Neutrophil (primary cell): ENCODE measurements around the gene MAP1S.
"Not testable (repeated sequence)": the region's sequence is repeated elsewhere in the genome, so short reads cannot be mapped to it uniquely, and the experiment has no call there.

ENCODE experiments used
- H3K27ac ChIP-seq: fragments of 200-600 bp; sonication (generic); 2 replicates; pipeline ENCODE4 v1.5.1; 2016; ENCODE audit warnings: mild to moderate bottlenecking, moderate library complexity
- H3K27me3 ChIP-seq: fragments of 200-600 bp; sonication (generic); 2 replicates; pipeline ENCODE4 v1.6.0; 2016; ENCODE audit warnings: mild to moderate bottlenecking
- H3K36me3 ChIP-seq: fragments of 200-600 bp; sonication (generic); 2 replicates; pipeline ENCODE4 v1.5.1; 2017
- H3K4me1 ChIP-seq, 2 experiments: fragments of 200-600 bp in 1 of 2; sonication (generic) in 1 of 2; 1 replicate in 1 of 2; 2 replicates in 1 of 2; pipeline versions ENCODE4 v1.5.1 to v1.6.1; 2013 to 2016; ENCODE audit warnings: low read depth in 1 of 2, low read length in 1 of 2, mild to moderate bottlenecking in 1 of 2, moderate library complexity in 1 of 2; ENCODE audit not compliant: control insufficient read depth in 1 of 2, insufficient read depth in 1 of 2
- H3K4me3 ChIP-seq, 2 experiments: fragments of 200-600 bp in 1 of 2; sonication (generic) in 1 of 2; 1 replicate in 1 of 2; 2 replicates in 1 of 2; pipeline ENCODE4 v1.5.1; 2013 to 2016; ENCODE audit warnings: low read depth in 1 of 2, low read length in 1 of 2, mild to moderate bottlenecking in 1 of 2, moderate library complexity in 1 of 2
- H3K9me3 ChIP-seq: fragments of 200-600 bp; sonication (generic); 2 replicates; pipeline ENCODE4 v1.5.1; 2016
- CTCF ChIP-seq: fragments of 200-600 bp; sonication (generic); IDR thresholded peaks from 2 replicates; pipeline ENCODE4 v1.5.1; 2016; ENCODE audit warnings: antibody characterized with exemption

Gene MAP1S

GRCh38 chr19:17770613-17771012 is 51.3 kb downstream of the MAP1S start:
- H3K4me3 ChIP-seq: no peak overlapping the region
- H3K9me3 ChIP-seq: no peaks in the 10 kb centered on the region
- H3K4me1 ChIP-seq: peaks cover 13 to 14% of the 10 kb centered on the region in 2 experiments
- H3K27me3 ChIP-seq: no peaks in the 10 kb centered on the region
- H3K36me3 ChIP-seq: peaks cover 88% of the 10 kb centered on the region
- H3K27ac ChIP-seq: no peak overlapping the region
- no peak for TF ChIP-seq CTCF

- Histone ChIP-seq H3K27me3 (no peaks in the 10 kb centered on the region), H3K9me3 (no peaks in the 10 kb centered on the region), H3K27ac (no peak overlapping the region), H3K36me3 (peaks cover 93% of the 10 kb centered on the region), H3K4me1 (no peaks in the 10 kb centered on the region), H3K4me3 (no peak overlapping the region)
- no peak for TF ChIP-seq CTCF
Observed at GRCh38 chr19:17772172-17772571, 52.9 kb downstream of the MAP1S start.

GRCh38 chr19:17775245-17775927 is 56.1 kb downstream of the MAP1S start:
- peaks cover 70% of the 10 kb centered on the region for H3K36me3 ChIP-seq
- no peaks in the 10 kb centered on the region for H3K9me3 ChIP-seq
- peaks cover 17 to 18% of the 10 kb centered on the region in 2 experiments for H3K4me1 ChIP-seq
- no peak overlapping the region for H3K4me3 ChIP-seq
- peak; percentile 62 for TF ChIP-seq CTCF
- H3K27me3 ChIP-seq: no peaks in the 10 kb centered on the region
- H3K27ac ChIP-seq: no peak overlapping the region

GRCh38 chr19:17775991-17776803 is 56.9 kb downstream of the MAP1S start:
- no peak overlapping the region for H3K4me3 ChIP-seq
- H3K4me1 ChIP-seq: peaks cover 17 to 18% of the 10 kb centered on the region in 2 experiments
- no peak overlapping the region for H3K27ac ChIP-seq
- no peaks in the 10 kb centered on the region for H3K9me3 ChIP-seq
- H3K36me3 ChIP-seq: peaks cover 71% of the 10 kb centered on the region
- no peak for TF ChIP-seq CTCF
- no peaks in the 10 kb centered on the region for H3K27me3 ChIP-seq

- Histone ChIP-seq H3K4me3 (peak overlapping the region; percentile 60 to 66), H3K36me3 (peaks cover 72% of the 10 kb centered on the region), H3K27ac (peak overlapping the region; percentile 83), H3K4me1 (peaks cover 17 to 18% of the 10 kb centered on the region in 2 experiments)
- not testable (repeated sequence) for H3K9me3 ChIP-seq, H3K27me3 ChIP-seq
Observed at GRCh38 chr19:17777840-17778239, 58.6 kb downstream of the MAP1S start.
